HG03045 (cell line): Measurements from ENCODE around the gene OR6C2.
"Not testable (repeated sequence)": the region's sequence is repeated elsewhere in the genome, so short reads cannot be mapped to it uniquely, and the experiment has no call there.

Experiments used
- ATAC-seq: cut with Tn5 transposase; IDR thresholded peaks from one replicate; pipeline ENCODE4 v1.9.1; 2021; ENCODE audit warnings: mild to moderate bottlenecking, moderate library complexity; ENCODE audit not compliant: unreplicated experiment

OR6C2 gene

GRCh38 chr12:55470088-55470829, 26.4 kb downstream of the OR6C2 start, which contains the start of gene OR6C70:
OR6C70 (minus strand) TSS chr12:55470138; CDS start chr12:55470138, 0 bp downstream.
- ATAC-seq, result no peak

DNA sequence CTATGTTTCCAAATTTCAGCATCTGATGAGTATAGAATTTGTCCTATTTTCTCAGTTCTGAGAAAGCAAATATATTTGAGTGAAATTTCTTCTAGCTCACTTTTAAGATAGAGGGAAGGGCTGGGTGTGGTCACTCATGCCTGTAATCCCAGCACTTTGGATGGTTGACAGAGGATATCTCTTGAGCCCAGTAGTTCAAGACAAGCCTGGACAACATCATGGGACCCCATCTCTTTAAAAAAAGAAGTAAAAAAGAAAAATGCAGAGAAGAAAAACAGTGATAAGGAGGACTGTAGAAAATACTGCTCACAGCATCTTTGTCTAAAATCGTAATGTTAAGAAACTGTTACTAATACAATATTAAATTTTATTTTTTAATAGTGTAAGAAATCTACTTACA, 28.4 kb downstream of the OR6C2 start:
- no peak for ATAC-seq

GRCh38 chr12:55479136-55479535, 35.3 kb downstream of the OR6C2 start:
- ATAC-seq, result not testable (repeated sequence)

- not testable (repeated sequence) for ATAC-seq
Observed at GRCh38 chr12:55484284-55484683, 40.4 kb downstream of the OR6C2 start.

- no peak for ATAC-seq
Observed at GRCh38 chr12:55492078-55492477, 48.2 kb downstream of the OR6C2 start, which contains the start of gene OR6C68. OR6C68 (plus strand) TSS chr12:55492378; CDS start chr12:55492378, 0 bp downstream.

GRCh38 chr12:55495490-55495889, 51.6 kb downstream of the OR6C2 start:
- no peak for ATAC-seq

DNA sequence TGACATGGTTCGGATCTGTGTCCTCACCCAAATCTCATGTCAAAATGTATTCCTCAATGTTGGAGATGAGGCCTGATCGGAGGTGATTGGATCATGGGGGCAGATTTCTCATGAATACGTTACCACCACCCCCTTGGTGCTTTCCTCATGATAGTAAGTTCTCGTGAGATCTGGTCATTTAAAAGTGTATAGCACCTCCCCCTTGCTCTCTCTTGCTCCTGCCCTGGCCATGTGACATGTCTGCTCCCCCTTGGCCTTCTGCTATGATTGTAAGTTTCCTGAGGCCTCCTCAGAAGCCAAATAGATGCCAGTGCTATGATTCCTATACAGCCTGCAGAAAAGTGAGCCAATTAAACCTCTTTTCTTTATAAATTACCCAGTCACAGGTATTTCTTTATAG, 55.4 kb downstream of the OR6C2 start:
- no peak for ATAC-seq

DNA sequence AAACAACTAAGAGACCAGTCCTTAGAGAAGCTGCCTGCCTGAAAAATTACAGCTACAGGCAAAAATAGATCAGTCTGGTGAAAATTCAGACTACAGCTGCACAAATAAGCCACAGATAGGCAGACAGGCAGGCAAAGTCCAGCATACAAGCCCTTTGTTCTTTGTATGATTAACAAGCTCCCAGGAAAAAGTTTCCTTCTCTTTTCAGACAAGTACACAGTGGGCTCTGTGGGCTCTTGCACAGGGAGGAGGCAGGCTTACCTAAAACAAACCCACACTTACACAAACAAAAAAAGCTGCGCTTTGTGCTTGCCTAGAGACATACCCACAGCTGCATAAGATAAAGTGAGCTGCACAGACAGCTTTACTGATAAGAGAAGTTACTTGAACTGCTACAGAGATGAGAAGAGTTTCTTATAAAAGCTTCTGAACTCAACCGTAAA, 56.0 kb downstream of the OR6C2 start:
- ATAC-seq, result no peak

- no peak for ATAC-seq
Observed at GRCh38 chr12:55501601-55502000, 57.7 kb downstream of the OR6C2 start.
